Ishikawa (cell line): ENCODE data around the gene NPBWR2.

ENCODE experiments used
- CEBPB ChIP-seq: IDR thresholded peaks from 2 replicates; pipeline ENCODE4 v1.6.1; 2012
- CREB1 ChIP-seq: IDR thresholded peaks from 2 replicates; pipeline ENCODE4 v1.6.1; 2012; ENCODE audit warnings: low read depth
- EGR1 ChIP-seq: IDR thresholded peaks from 2 replicates; pipeline ENCODE4 v1.6.1; 2012
- EP300 ChIP-seq: IDR thresholded peaks from 2 replicates; pipeline ENCODE4 v1.6.1; 2012; ENCODE audit warnings: borderline replicate concordance
- FOXM1 ChIP-seq: IDR thresholded peaks from 2 replicates; pipeline ENCODE4 v1.6.1; 2012; ENCODE audit warnings: low read depth, borderline replicate concordance
- NFIC ChIP-seq: IDR thresholded peaks from 2 replicates; pipeline ENCODE4 v1.6.1; 2012
- RAD21 ChIP-seq: IDR thresholded peaks from 2 replicates; pipeline ENCODE4 v1.6.1; 2012; ENCODE audit warnings: low read depth
- TAF1 ChIP-seq: IDR thresholded peaks from 2 replicates; pipeline ENCODE4 v1.6.1; 2012; ENCODE audit warnings: low read depth, mild to moderate bottlenecking
- TCF12 ChIP-seq: IDR thresholded peaks from 2 replicates; pipeline ENCODE4 v1.6.1; 2012; ENCODE audit warnings: low read depth
- TEAD4 ChIP-seq: IDR thresholded peaks from 2 replicates; pipeline ENCODE4 v1.6.1; 2012
- YY1 ChIP-seq: IDR thresholded peaks from 2 replicates; pipeline ENCODE4 v1.6.1; 2012; ENCODE audit warnings: low read depth
- ZBTB7A ChIP-seq: IDR thresholded peaks from 2 replicates; pipeline ENCODE4 v1.6.1; 2012; ENCODE audit warnings: low read depth
- TF ChIP-seq, protein P1 (sequence below): IDR thresholded peaks from 2 replicates; pipeline ENCODE4 v1.6.1; 2012; ENCODE audit warnings: low read depth, mild to moderate bottlenecking
- TF ChIP-seq, protein P2 (sequence below): IDR thresholded peaks from 2 replicates; pipeline ENCODE4 v1.6.1; 2012
- TF ChIP-seq, protein P3 (sequence below): IDR thresholded peaks from 2 replicates; pipeline ENCODE4 v1.6.1; 2012

NPBWR2 gene

DNA sequence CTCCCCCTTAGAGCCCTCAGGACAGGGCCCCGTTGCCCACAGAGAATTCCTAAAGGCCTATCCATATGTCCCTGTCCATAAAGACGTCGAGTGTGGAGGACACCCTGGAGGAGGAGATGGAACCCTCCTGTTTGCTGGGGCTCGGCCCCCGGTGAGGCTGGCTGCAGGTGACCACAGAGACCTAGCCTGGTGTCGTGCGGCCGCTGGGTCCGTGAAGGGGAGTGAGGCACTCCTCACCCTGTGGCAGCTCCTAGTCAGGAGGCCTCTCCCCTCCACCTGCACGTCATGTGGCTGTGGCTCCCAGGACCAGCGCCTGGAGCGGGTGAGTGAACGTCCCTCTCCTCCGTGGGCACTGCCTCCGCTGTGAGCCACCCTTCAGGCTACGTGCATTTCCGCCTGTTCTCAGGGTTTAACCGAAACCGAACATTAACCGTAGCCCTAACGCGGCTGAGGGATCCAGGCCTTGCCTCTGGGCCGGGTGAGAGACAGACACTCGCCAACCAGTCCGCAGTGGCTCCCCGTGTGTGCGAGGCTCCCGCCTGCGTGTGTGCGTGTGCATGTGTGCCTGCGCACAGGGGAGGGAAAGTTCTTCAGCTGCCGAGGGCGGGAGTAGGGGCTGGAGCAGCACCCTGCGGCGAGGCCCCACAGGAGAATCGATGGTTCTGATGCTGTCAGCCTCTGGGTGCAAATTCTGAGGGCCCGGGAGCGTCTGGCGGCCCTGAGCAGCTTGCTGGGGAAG is 50.3 kb downstream of the NPBWR2 start:
- TF ChIP-seq TCF12: no peak
- TF ChIP-seq FOXM1: no peak
- no peak for TF ChIP-seq CREB1
- TF ChIP-seq, protein P1, sequence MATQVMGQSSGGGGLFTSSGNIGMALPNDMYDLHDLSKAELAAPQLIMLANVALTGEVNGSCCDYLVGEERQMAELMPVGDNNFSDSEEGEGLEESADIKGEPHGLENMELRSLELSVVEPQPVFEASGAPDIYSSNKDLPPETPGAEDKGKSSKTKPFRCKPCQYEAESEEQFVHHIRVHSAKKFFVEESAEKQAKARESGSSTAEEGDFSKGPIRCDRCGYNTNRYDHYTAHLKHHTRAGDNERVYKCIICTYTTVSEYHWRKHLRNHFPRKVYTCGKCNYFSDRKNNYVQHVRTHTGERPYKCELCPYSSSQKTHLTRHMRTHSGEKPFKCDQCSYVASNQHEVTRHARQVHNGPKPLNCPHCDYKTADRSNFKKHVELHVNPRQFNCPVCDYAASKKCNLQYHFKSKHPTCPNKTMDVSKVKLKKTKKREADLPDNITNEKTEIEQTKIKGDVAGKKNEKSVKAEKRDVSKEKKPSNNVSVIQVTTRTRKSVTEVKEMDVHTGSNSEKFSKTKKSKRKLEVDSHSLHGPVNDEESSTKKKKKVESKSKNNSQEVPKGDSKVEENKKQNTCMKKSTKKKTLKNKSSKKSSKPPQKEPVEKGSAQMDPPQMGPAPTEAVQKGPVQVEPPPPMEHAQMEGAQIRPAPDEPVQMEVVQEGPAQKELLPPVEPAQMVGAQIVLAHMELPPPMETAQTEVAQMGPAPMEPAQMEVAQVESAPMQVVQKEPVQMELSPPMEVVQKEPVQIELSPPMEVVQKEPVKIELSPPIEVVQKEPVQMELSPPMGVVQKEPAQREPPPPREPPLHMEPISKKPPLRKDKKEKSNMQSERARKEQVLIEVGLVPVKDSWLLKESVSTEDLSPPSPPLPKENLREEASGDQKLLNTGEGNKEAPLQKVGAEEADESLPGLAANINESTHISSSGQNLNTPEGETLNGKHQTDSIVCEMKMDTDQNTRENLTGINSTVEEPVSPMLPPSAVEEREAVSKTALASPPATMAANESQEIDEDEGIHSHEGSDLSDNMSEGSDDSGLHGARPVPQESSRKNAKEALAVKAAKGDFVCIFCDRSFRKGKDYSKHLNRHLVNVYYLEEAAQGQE: no peak
- TF ChIP-seq TEAD4: no peak
- TF ChIP-seq, protein P2, sequence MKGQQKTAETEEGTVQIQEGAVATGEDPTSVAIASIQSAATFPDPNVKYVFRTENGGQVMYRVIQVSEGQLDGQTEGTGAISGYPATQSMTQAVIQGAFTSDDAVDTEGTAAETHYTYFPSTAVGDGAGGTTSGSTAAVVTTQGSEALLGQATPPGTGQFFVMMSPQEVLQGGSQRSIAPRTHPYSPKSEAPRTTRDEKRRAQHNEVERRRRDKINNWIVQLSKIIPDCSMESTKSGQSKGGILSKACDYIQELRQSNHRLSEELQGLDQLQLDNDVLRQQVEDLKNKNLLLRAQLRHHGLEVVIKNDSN: no peak
- TF ChIP-seq NFIC: no peak
- TF ChIP-seq, protein P3, sequence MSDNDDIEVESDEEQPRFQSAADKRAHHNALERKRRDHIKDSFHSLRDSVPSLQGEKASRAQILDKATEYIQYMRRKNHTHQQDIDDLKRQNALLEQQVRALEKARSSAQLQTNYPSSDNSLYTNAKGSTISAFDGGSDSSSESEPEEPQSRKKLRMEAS: no peak
- TF ChIP-seq EP300: no peak
- TF ChIP-seq RAD21: no peak
- no peak for TF ChIP-seq YY1
- no peak for TF ChIP-seq CEBPB
- no peak for TF ChIP-seq ZBTB7A
- no peak for TF ChIP-seq TAF1
- TF ChIP-seq EGR1: no peak

DNA sequence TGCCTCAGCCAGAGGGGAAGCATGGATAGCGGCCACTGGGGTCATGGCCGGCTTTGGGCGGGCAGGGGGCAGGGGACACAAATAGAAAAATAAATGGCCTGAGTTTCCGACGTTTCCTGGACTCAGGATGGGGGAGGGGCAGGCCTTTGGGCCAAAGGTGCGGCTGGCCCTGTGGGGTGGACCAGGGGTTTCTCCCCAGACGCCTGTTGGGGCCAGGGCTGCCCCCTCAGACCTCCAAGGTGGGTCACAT is 50.8 kb downstream of the NPBWR2 start:
- TF ChIP-seq, protein P2: no peak
- TF ChIP-seq FOXM1 (no peak), ZBTB7A (no peak), EP300 (no peak), CREB1 (no peak), CEBPB (no peak), TCF12 (no peak), TEAD4 (no peak), EGR1 (no peak), NFIC (no peak), RAD21 (no peak), TAF1 (no peak)
- TF ChIP-seq, protein P3: no peak
- TF ChIP-seq, protein P1: no peak

DNA sequence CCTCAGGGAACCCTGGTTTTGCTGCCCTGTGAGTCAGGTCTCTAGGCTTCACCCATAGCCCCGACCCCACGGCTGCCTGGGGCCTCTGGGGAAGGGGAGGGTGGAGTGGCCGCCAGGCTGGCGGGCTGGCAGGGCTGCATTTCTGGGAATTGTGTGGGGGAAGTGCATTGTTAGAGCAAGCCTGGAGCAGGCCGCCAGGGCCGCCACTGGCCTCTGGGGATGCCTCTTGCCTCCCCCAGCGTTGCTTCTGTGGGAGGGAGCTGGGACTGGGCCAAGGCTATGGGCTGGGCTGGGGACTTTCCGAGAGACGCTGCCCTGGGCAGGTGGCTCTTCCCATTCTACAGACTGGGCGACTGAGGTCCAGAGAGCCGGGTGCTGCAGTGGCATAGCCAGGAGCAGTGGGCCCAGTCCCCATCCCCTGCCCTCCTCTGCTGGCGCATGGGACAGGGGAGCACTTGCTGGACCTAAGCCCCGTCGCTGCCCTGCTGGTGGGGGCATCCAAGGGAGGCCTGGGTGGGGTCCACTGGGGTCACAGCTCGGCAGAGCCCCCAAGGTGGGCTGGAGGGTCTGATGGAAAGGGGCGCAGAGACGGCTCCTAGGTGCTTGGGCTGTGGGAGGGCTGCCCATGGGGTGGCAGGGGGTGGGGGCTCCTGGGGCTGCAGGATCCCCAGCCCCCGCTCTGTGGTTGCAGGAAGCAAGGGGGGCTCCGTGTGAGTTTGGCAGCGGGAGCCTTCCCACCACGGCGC is 51.3 kb downstream of the NPBWR2 start:
- TF ChIP-seq CREB1: no peak
- TF ChIP-seq TEAD4: no peak
- TF ChIP-seq EP300: no peak

DNA sequence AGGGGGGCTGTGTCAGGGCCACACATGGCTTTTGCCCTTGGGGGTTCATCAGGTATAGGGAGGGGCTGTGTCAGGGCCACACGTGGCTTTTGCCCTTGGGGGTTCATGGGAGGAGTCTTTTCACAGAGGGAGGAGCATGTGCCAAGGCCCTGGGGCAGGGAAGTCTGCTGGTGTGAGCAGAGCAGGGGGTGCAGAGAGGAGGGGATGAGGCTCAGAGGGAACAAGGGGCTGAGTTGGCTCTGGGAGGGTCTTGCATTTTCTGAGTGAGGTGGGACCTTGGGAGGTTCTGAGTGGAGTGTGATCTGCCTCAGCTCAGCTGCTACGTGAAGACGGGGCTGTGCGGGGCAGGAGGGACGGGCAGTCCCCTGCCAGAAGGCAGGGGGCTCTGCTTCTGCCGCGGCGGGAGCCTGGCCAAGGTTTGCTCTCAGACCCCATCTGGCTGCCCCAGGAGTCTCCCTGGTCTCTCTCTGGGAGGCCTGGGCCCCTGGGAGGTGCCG is 51.9 kb downstream of the NPBWR2 start:
- TF ChIP-seq, protein P2: no peak
- TF ChIP-seq CREB1 (no peak), EP300 (no peak), EGR1 (no peak), CEBPB (no peak), YY1 (no peak), TEAD4 (no peak), TCF12 (no peak), NFIC (no peak), RAD21 (no peak), ZBTB7A (no peak), FOXM1 (no peak), TAF1 (no peak)
- TF ChIP-seq, protein P3: no peak
